Body of pancreas (tissue), 4 donors: Measurements from ENCODE around the gene ZNF415. TPM values are rescaled to one million over a fixed set of nuclear protein-coding genes. Genes with fewer than 3 reads are reported as not detected.

Experiments
- ATAC-seq: fragments of 150-250 bp; one replicate; pipeline ENCODE4 v1.9.1; 2016
- DNase-seq, 4 donors: peaks; one replicate each; pipeline ENCODE4 v3.0.0-alpha.2; 2019
- H3K27ac ChIP-seq, 4 donors: fragments of 200-600 bp; sonication (generic); 1 replicate in 3 of 4; 2 replicates in 1 of 4; pipeline versions ENCODE4 v1.5.1 to v1.6.1; 2016 to 2019; ENCODE audit warnings: mild to moderate bottlenecking in 1 of 4, mixed read lengths in 1 of 4, moderate library complexity in 1 of 4
- H3K27me3 ChIP-seq, 2 donors: fragments of 200-600 bp; sonication (generic); one replicate each; pipeline ENCODE4 v1.6.0; 2016; ENCODE audit warnings: mild to moderate bottlenecking in 1 of 2
- H3K36me3 ChIP-seq, 2 donors: fragments of 200-600 bp; sonication (generic); replicated peaks in 1 of 2; 2 replicates each; pipeline ENCODE4 v1.5.1; 2016; ENCODE audit warnings: low read depth in 2 of 2; ENCODE audit not compliant: insufficient read depth in 1 of 2
- H3K4me1 ChIP-seq: fragments of 200-600 bp; sonication (generic); one replicate; pipeline ENCODE4 v1.6.0; 2016
- H3K4me3 ChIP-seq, 2 donors: fragments of 200-600 bp; sonication (generic); 1 replicate in 1 of 2; 2 replicates in 1 of 2; pipeline ENCODE4 v1.5.1; 2016 to 2019
- H3K9me3 ChIP-seq, 3 donors: fragments of 200-600 bp; sonication (generic); 1 replicate in 2 of 3; 2 replicates in 1 of 3; pipeline ENCODE4 v1.5.1; 2016
- CTCF ChIP-seq, 7 experiments: fragments of 450-650 bp in 4 of 7; fragments of 200-600 bp in 3 of 7; sonication (generic) in 3 of 7; IDR thresholded peaks; one replicate each; pipeline ENCODE4 v1.5.1; 2016 to 2019; ENCODE audit warnings: antibody characterized with exemption in 7 of 7
- POLR2A ChIP-seq, 3 donors: fragments of 450-650 bp; IDR thresholded peaks; one replicate each; pipeline ENCODE4 v1.6.1; 2016; ENCODE audit warnings: antibody characterized with exemption in 3 of 3, mild to moderate bottlenecking in 2 of 3
- WGBS, 2 donors: methylation state at CpG; one replicate each; pipeline ENCODE4 v1.1.5; 2017; 5-methylcytosine and 5-hydroxymethylcytosine counted together
- intact Hi-C: fragments of 100-400 bp; cut with DNase I; formaldehyde crosslinking; loops from one replicate; pipeline ENCODE4 v1.15.1; 2023
- total RNA-seq, 2 donors: library from RNA; depleted of rRNA; stranded (reverse); fragments of >200 nt; gene quantifications; one replicate each; pipeline ENCODE4 v1.1.0, GENCODE V29; 2016

Gene ZNF415
- 1 to 10 TPM; 3.9 to 6.9 TPM for total RNA-seq

DNA sequence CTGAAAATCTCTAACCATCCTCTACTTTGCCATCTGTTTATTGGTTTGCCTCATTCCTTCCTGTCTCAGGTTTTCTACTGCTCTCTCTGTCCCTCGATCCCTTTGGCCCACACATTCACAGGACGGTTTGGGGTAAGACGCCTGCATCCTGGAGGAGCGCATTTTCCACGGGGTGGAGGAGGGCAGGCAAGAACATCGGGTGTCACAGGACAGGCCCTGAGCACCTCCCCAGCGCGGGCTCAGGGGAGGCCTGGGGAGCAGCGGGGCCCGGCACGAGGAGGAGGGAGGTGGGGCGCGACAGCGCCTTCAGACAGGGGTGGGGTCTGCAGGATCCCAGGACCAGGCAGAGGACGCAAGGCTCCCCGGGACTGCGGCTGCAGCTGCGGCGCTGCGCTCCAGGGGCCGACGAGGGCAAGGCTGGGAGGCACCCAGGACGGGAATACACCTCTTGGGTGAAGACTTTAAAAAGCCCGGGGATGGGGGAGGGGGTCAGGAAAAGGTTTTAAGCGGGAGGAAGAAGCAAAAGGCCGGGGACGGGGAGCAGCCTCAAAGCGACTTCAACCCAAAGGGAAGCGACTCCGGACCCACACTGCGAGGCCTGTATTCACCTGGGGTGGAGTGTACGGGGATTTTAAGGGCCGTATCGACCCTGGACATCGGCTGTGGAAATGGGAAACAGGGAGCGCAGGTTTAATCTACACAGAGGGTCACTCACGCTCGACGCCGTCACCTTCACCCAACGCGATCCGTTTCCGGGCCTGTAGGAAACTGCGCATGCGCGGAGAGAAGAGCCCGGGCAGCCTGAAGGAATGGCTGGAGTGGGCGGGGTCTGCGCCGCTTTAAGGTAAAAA is at the start of gene ZNF415:
Gene ZNF415 (minus strand): TSS at position 770 of the 851 bp plus-strand sequence. CDS start 10,234 bp downstream, outside the sequence.
- H3K36me3 ChIP-seq, result no peaks in the 10 kb centered on the region
- no peak for TF ChIP-seq CTCF (IDR thresholded peaks at IDR 0.05)
- TF ChIP-seq POLR2A (IDR thresholded peaks at IDR 0.05), result peak in 2 of 3 donors; percentile 53 to 64
- peaks cover 9% of the 10 kb centered on the region for H3K4me1 ChIP-seq
- peak; percentile 95 for ATAC-seq
- intact Hi-C loops, result no loop called here
- H3K4me3 ChIP-seq, result peak within 1 kb of the TSS; percentile 22 to 26
- peaks cover 0 to 4% (median 0%) of the 10 kb centered on the region in 3 donors for H3K9me3 ChIP-seq
- H3K27ac ChIP-seq, result peak within 1 kb of the TSS in 3 of 4 donors; percentile 64 to 77 (median 64)
- peak; percentile 83 to 93 (median 90) for DNase-seq
- WGBS, 2 donors, result 1 to 2% methylated on average over 43 to 49 of the region's 51 CpGs
- H3K27me3 ChIP-seq, result no peaks in the 10 kb centered on the region

DNA sequence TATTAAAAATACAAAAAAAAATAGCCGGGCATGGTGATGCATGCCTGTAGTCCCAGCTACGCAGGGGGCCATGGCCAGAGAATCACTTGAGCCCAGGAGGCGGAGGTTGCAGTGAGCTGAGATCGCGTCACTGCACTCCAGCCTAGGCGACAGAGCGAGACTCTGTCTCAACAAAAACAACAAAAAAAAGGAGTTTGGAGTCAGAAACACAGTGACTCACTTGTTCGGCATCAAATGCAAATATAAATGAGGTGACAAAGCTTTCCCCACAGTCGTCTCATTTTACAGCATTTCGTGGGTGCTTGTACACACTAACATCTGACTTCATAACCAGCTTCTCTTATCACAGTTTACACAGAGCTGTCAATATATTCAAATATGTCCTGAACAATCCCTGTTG is 49.5 kb upstream of the ZNF415 start:
- intact Hi-C loops, result no loop called here
- WGBS, 2 donors, result 90 to 91% methylated on average over 10 of the region's 10 CpGs

DNA sequence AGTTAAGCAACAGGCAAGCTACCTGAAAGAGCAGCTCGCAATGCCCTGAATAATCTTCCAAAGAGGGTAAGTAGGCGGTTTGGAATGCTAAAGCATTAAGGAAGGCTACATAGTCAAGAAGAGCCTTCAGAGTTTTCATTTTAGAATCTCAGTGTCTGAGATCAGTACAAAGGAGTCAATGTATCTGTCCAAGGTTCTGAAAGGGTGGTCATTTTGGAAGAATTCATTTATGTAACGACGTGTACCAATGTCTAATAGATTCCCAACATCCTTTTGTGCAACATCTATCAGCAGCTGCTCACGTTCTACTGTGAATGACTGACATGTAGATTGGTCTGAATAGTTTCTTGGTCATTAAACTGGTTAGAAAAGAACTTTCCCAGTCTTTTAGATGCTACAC is 45.3 kb upstream of the ZNF415 start:
- intact Hi-C loops, result no loop called here
- Histone ChIP-seq H3K27ac (no peak overlapping the region), H3K9me3 (no peaks in the 10 kb centered on the region), H3K36me3 (no peaks in the 10 kb centered on the region), H3K4me3 (no peak overlapping the region), H3K4me1 (no peaks in the 10 kb centered on the region), H3K27me3 (no peaks in the 10 kb centered on the region)
- DNase-seq (no peak), ATAC-seq (no peak)
- 89 to 91% methylated on average over 5 of the region's 5 CpGs for WGBS, 2 donors
- TF ChIP-seq CTCF (IDR thresholded peaks at IDR 0.05) (no peak), POLR2A (IDR thresholded peaks at IDR 0.05) (no peak)

More for the DNA sequence above, 49.5 kb upstream of the ZNF415 start:
- no peak for DNase-seq
- TF ChIP-seq POLR2A (IDR thresholded peaks at IDR 0.05) (no peak), CTCF (IDR thresholded peaks at IDR 0.05) (no peak)
- no peaks in the 10 kb centered on the region for H3K36me3 ChIP-seq
- H3K9me3 ChIP-seq, result no peaks in the 10 kb centered on the region
- H3K27ac ChIP-seq, result no peak overlapping the region
- no peak for ATAC-seq
- H3K4me3 ChIP-seq, result no peak overlapping the region
- no peaks in the 10 kb centered on the region for H3K27me3 ChIP-seq
- no peaks in the 10 kb centered on the region for H3K4me1 ChIP-seq

GRCh38 chr19:53172889-53173288 is 40.2 kb upstream of the ZNF415 start:
- ATAC-seq (no peak), DNase-seq (no peak)
- intact Hi-C loops, result no loop called here
- H3K4me1 ChIP-seq, result no peaks in the 10 kb centered on the region
- TF ChIP-seq CTCF (IDR thresholded peaks at IDR 0.05) (no peak), POLR2A (IDR thresholded peaks at IDR 0.05) (no peak)
- WGBS, 2 donors, result 24 to 31% methylated on average over 4 of the region's 4 CpGs
- no peaks in the 10 kb centered on the region for H3K36me3 ChIP-seq
- H3K4me3 ChIP-seq, result no peak overlapping the region
- no peak overlapping the region for H3K27ac ChIP-seq
- H3K9me3 ChIP-seq, result no peaks in the 10 kb centered on the region
- no peaks in the 10 kb centered on the region for H3K27me3 ChIP-seq
